Measurements from ENCODE around the gene SLC2A8. TPM values are rescaled to one million over a fixed set of nuclear protein-coding genes. Genes with fewer than 3 reads are reported as not detected.

SLC2A8 gene
- total RNA-seq, 1 experiment from 2014 or later, result 29.0 TPM

DNA sequence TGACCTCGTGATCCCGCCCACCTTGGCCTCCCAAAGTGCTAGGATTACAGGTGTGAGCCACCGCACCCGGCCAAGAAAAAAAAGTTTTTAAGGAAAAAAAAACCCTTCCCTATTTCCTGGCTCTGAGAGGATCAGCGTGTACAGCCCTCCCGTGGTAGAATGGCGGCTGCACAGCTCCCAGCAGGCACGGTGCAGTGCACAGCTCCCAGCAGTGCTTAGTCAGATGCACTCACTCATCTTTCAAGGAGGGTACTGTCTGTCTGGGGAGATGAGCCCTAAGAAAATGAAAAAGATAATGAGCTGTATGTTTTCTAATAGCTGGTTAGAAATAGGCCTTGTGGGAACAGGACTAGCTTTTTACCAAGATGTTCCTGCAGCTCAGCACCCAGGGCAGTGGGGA, 36.7 kb upstream of the SLC2A8 start:
- H3K9me2 ChIP-seq (replicated peaks; ENCODE audit: low read length), result no peaks in the 10 kb centered on the region
- no peaks in the 10 kb centered on the region for H3F3A ChIP-seq (ENCODE audit: low read length, unreplicated experiment)
- BruUV-seq (replicated peaks), result no TSS peak
- ATAC-seq, result no peak
- no peaks in the 10 kb centered on the region for H3K79me2 ChIP-seq (ENCODE audit: low read length)
- H3K27me3 ChIP-seq (ENCODE audit: low read length), result no peaks in the 10 kb centered on the region
- intact Hi-C loops (cut with micrococcal nuclease), result no loop called here
- no peak for TF ChIP-seq EZH2phosphoT487 (IDR thresholded peaks at IDR 0.05; ENCODE audit: borderline replicate concordance, low read length)
- no peak for TF ChIP-seq EZH2 (IDR thresholded peaks at IDR 0.05; ENCODE audit: low read length, unreplicated experiment)
- TF ChIP-seq, protein P1, sequence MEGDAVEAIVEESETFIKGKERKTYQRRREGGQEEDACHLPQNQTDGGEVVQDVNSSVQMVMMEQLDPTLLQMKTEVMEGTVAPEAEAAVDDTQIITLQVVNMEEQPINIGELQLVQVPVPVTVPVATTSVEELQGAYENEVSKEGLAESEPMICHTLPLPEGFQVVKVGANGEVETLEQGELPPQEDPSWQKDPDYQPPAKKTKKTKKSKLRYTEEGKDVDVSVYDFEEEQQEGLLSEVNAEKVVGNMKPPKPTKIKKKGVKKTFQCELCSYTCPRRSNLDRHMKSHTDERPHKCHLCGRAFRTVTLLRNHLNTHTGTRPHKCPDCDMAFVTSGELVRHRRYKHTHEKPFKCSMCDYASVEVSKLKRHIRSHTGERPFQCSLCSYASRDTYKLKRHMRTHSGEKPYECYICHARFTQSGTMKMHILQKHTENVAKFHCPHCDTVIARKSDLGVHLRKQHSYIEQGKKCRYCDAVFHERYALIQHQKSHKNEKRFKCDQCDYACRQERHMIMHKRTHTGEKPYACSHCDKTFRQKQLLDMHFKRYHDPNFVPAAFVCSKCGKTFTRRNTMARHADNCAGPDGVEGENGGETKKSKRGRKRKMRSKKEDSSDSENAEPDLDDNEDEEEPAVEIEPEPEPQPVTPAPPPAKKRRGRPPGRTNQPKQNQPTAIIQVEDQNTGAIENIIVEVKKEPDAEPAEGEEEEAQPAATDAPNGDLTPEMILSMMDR (conservative IDR thresholded peaks at IDR 0.05; ENCODE audit: low read depth, low read length), result no peak
- CTCF ChIA-PET, result no interaction called here
- no peaks in the 10 kb centered on the region for H3K36me3 ChIP-seq (ENCODE audit: low read depth, low read length)
- H3K4me3 ChIP-seq (ENCODE audit: low read length), result no peak overlapping the region
- H3K9ac ChIP-seq (ENCODE audit: low read length), result no peak overlapping the region
- H3K4me1 ChIP-seq (ENCODE audit: insufficient read depth, low read length), result no peaks in the 10 kb centered on the region
- no peak overlapping the region for H2AFZ ChIP-seq (ENCODE audit: low read length)
- no peak overlapping the region for H3K27ac ChIP-seq (ENCODE audit: low read length)
- no peak for DNase-seq
- H3K4me2 ChIP-seq (ENCODE audit: low read length), result no peak overlapping the region
- no peaks in the 10 kb centered on the region for H3K9me3 ChIP-seq (ENCODE audit: low read length)
- H4K20me1 ChIP-seq (ENCODE audit: low read length), result no peaks in the 10 kb centered on the region
- POLR2A ChIA-PET (ENCODE audit: unreplicated experiment), result interaction anchor here (0.7 kb wide), 1 partner anchor 601 kb away, joined by 3 read pairs; no protein-coding TSS in a partner anchor

DNA sequence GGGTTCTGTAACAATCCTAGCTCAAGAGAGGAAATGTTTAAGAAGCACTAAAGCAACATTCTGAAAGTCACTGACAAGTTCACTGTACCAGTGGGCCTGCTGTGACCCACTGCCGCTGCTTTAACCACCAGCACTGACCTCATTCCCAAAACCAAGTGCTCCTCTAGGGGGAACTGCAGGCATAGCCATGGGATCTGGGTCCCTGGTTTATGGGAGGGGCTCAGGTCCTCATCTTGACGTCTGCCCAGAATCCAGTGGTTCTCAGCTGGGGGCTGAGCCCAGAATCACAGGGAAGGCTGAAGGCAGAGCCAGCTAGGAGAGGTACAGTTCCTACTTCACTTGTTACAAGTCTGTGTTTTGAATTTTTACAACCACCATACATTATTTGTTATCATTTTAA, 36.1 kb upstream of the SLC2A8 start:
- Histone ChIP-seq H3K79me2 (ENCODE audit: low read length) (no peaks in the 10 kb centered on the region), H3K4me2 (ENCODE audit: low read length) (no peak overlapping the region), H3K4me3 (ENCODE audit: low read length) (no peak overlapping the region), H3K9me3 (ENCODE audit: low read length) (no peaks in the 10 kb centered on the region), H2AFZ (ENCODE audit: low read length) (no peak overlapping the region), H3K36me3 (ENCODE audit: low read depth, low read length) (no peaks in the 10 kb centered on the region), H3F3A (ENCODE audit: low read length, unreplicated experiment) (no peaks in the 10 kb centered on the region), H3K9ac (ENCODE audit: low read length) (no peak overlapping the region), H3K27me3 (ENCODE audit: low read length) (no peaks in the 10 kb centered on the region), H3K4me1 (ENCODE audit: insufficient read depth, low read length) (no peaks in the 10 kb centered on the region), H4K20me1 (ENCODE audit: low read length) (no peaks in the 10 kb centered on the region), H3K9me2 (replicated peaks; ENCODE audit: low read length) (no peaks in the 10 kb centered on the region), H3K27ac (ENCODE audit: low read length) (no peak overlapping the region)
- peak; percentile 28 for DNase-seq
- intact Hi-C loops (cut with micrococcal nuclease), result no loop called here
- ChIA-PET POLR2A (ENCODE audit: unreplicated experiment) (no interaction called here), CTCF (no interaction called here)
- TF ChIP-seq EZH2phosphoT487 (IDR thresholded peaks at IDR 0.05; ENCODE audit: borderline replicate concordance, low read length), result no peak
- TF ChIP-seq EZH2 (IDR thresholded peaks at IDR 0.05; ENCODE audit: low read length, unreplicated experiment), result no peak
- TF ChIP-seq, protein P1 (conservative IDR thresholded peaks at IDR 0.05; ENCODE audit: low read depth, low read length), result peak; percentile 48
- ATAC-seq, result peak; percentile 33; the same call in 1 of the 2 replicates
- BruUV-seq (replicated peaks), result no TSS peak

DNA sequence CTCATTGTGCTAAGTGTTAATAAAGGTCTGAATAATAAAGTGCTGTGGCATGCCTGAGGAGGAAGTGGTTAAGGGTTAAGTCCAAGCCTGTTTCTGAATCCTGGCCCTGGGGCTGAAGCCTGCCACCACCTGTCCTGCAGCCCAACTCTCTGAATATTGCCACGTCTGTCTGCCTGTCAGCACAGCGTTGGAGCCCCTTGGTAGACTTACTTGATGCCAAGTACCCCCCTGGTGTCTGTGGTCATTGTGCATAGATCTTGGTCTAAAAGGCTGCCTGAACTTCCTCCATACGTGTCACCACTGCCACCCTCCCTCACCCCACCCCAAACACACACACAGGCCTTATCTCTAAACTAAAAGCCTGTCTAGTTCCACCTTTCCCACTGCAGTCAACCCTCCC, 35.4 kb upstream of the SLC2A8 start:
- CTCF ChIA-PET, result no interaction called here
- Histone ChIP-seq H3K9me2 (replicated peaks; ENCODE audit: low read length) (no peaks in the 10 kb centered on the region), H4K20me1 (ENCODE audit: low read length) (no peaks in the 10 kb centered on the region), H3K9me3 (ENCODE audit: low read length) (no peaks in the 10 kb centered on the region), H3K4me2 (ENCODE audit: low read length) (no peak overlapping the region), H3F3A (ENCODE audit: low read length, unreplicated experiment) (no peaks in the 10 kb centered on the region), H2AFZ (ENCODE audit: low read length) (no peak overlapping the region), H3K79me2 (ENCODE audit: low read length) (no peaks in the 10 kb centered on the region), H3K36me3 (ENCODE audit: low read depth, low read length) (no peaks in the 10 kb centered on the region), H3K27me3 (ENCODE audit: low read length) (no peaks in the 10 kb centered on the region), H3K27ac (ENCODE audit: low read length) (no peak overlapping the region), H3K4me1 (ENCODE audit: insufficient read depth, low read length) (no peaks in the 10 kb centered on the region), H3K9ac (ENCODE audit: low read length) (no peak overlapping the region), H3K4me3 (ENCODE audit: low read length) (no peak overlapping the region)
- POLR2A ChIA-PET (ENCODE audit: unreplicated experiment), result no interaction called here
- TF ChIP-seq, protein P1 (conservative IDR thresholded peaks at IDR 0.05; ENCODE audit: low read depth, low read length), result no peak
- TF ChIP-seq EZH2phosphoT487 (IDR thresholded peaks at IDR 0.05; ENCODE audit: borderline replicate concordance, low read length), result no peak
- no TSS peak for BruUV-seq (replicated peaks)
- DNase-seq (no peak), ATAC-seq (no peak)
- intact Hi-C loops (cut with micrococcal nuclease), result no loop called here

Measured in PC-3 (cell line).